GM18951 (cell line): ENCODE measurements around the gene STYK1.
"Not testable (repeated sequence)": the region's sequence is repeated elsewhere in the genome, so short reads cannot be mapped to it uniquely, and the experiment has no call there.

Source experiments
- POLR2A ChIP-seq: IDR thresholded peaks from 4 replicates; pipeline ENCODE4 v1.6.1; 2011; ENCODE audit warnings: mild to moderate bottlenecking; ENCODE audit not compliant: insufficient read length, insufficient read depth; ENCODE audit errors: extremely low read depth
- in situ Hi-C: fragments of 300-500 bp; cut with MboI; formaldehyde crosslinking; loops from one replicate; pipeline ENCODE4 v1.12.0; 2022; ENCODE audit warnings: low sequenced_read_pairs, mixed read lengths, inconsistent platforms; ENCODE audit not compliant: unreplicated experiment

STYK1 gene

DNA sequence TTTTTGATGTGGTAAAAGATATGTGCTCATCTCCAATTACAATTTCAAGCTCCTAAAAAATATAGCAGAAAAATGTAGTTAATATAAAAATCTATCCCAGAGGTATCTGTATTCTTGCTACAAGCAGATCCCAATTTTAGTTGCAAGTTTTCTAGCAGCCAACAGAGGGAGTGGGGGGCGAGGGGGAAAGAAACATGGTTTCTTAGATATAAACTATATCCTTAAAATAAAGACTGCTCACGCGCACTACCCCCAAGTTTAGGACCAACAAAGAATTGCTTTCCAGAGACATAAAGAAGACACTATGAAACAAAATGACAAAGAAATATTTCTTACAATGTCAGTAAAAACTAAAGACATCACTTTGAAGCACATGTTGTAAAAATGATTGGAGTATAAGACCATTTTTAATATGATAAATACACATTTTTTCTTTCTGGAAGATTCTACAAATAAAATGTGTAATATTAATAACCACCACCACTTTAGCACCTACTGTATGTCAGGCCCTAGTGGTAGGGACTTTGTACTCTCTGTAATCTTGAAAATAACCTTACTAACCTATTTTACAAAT lies 65.9 kb downstream of the STYK1 start:
- no peak for TF ChIP-seq POLR2A
- in situ Hi-C loops, result no loop called here

DNA sequence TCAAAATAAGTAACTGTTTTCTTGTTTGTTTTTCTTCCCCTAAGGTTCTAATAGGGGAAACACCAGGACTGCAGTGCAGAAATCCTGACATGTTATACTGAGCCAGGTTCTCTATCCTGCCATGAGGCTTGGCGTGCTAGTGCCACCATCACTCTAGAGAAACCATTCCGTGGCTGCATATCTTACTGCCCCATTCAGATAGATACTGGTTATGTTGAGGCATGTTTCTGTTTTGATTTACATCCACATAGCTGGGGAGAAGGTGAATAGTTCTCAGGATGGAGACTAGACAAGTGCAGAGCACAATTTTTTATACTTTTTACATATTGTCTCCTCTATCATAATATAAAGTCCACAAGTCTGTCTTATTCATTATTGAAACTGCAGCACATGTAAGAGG lies 72.0 kb downstream of the STYK1 start:
- no peak for TF ChIP-seq POLR2A
- in situ Hi-C loops, result no loop called here

DNA sequence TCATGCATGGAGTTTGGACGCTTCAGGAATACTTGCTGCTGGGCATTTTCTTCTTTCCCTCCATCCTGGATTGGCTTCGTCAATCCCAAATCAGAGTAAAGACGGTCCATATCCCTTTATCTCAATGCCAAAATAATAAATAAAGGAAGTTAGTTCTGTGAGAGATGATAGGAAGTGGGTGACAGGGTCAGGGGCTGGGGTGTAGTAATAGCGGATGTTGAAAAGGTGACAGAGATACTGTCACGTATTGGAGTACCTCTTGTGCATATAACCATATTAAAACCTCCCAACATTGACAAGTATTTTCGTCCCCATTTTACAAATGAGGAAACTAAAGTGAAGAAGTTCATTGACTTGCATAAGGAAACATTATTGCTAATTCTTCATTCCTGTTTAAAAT lies 72.9 kb downstream of the STYK1 start:
- in situ Hi-C loops, result no loop called here
- TF ChIP-seq POLR2A, result no peak

DNA sequence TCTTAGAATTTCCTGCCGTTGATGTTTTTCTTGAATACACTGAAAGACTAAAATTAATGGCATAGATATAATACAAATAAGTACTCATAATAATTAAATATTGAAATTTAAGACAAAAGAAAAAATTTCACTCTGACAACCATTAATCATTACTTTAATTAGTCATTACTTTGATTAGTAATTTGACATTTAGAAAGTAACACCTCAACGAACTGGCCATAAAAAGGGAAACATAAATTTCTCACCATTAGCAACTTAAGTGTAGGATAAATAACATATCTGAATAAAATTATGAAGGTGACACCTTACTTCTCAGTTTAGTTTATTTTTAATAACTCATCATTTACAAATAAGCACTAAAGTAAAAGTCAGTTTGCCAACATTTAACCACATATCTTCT lies 78.0 kb downstream of the STYK1 start:
- in situ Hi-C loops, result no loop called here

DNA sequence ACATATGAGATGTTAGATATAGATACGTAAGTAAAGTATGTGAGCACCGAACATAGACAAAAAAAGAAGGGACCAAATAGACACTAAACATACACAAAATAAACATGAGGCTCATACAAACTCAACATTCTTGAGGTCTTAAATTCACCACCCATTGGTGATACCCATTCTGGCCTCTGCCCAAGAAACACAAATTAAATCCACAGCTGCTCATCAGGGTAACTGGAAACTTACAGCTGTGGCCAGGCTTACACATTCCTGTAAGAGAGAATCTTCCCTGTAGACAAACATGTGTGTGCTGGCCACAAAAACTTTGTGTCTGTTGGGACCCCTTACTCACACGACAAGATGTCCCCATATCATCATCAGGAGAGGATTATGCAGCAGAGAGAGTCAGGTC lies 82.9 kb downstream of the STYK1 start:
- in situ Hi-C loops, result no loop called here
- TF ChIP-seq POLR2A, result no peak

More for the DNA sequence above, 78.0 kb downstream of the STYK1 start:
- TF ChIP-seq POLR2A, result no peak

DNA sequence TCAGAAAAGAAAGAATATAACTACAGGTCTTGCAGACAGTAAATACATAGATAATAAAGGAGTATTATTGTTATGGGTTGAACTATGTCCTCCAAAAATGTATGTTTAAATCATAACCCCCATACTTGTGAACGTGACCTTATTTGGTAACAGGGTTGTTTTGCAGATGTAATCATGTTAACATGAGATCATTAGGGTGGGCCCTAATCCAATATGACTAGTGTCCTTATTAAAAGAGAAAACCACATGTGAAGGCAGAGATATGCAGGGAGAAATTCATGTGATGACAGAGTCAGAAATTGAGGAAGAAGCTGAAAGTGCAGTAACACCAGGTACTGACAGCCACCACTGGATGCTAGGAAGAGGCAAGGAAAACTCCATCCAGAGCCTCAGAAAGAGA lies 89.4 kb downstream of the STYK1 start:
- in situ Hi-C loops, result no loop called here
- no peak for TF ChIP-seq POLR2A

DNA sequence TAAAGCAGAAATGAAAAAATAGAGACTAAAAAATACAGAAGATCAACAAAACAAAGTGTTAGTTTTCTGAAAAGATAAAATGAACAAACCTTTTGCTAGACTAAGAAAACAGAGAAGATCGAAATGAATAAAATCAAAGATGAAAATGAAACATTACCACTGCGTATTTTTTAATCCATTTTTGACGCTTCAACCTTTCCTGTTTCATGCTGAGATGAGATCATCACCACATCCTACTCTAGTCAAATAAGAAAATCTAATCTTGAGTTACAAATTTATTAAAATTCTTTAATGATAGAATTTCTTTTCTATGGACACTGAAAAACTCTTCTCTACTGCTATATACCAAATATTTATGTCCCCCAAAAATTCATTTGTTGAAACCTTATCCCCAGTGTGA lies 91.1 kb downstream of the STYK1 start:
- in situ Hi-C loops, result no loop called here
- no peak for TF ChIP-seq POLR2A

DNA sequence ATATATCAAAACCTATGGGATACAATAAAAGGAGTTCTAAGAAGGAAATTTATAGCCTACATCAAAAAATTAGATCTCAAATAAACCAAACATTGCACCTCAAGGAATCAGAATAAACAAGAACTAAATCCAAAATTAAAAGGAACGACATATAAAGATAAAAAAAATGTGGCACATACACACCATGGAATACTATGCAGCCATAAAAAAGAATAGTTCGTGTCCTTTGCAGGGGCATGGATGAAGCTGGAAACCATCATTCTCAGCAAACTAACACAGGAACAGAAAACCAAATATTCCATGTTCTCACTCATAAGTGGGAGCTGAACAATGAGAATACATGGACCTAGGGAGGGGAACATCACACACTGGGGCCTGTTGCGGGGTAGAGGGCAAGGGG lies 91.7 kb downstream of the STYK1 start:
- in situ Hi-C loops, result not testable (repeated sequence)

DNA sequence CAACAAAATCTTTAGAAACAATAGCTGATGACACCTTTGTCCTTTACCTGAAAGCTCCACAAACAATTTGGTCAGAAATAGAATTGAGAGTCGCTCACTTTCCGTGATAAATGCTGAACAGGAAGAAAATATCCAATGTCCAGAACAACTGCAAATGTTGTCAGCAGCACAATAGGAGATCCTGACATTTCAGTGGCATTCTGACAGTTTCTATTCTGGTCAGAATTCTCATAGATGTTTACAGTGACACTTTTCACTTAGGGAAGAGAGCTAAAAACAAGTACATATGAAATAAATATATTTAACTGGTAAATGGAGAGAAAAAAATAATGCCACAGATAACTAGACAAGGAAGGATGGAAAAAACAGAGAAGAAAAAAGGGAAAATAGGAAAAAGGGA lies 99.5 kb downstream of the STYK1 start:
- in situ Hi-C loops, result no loop called here

DNA sequence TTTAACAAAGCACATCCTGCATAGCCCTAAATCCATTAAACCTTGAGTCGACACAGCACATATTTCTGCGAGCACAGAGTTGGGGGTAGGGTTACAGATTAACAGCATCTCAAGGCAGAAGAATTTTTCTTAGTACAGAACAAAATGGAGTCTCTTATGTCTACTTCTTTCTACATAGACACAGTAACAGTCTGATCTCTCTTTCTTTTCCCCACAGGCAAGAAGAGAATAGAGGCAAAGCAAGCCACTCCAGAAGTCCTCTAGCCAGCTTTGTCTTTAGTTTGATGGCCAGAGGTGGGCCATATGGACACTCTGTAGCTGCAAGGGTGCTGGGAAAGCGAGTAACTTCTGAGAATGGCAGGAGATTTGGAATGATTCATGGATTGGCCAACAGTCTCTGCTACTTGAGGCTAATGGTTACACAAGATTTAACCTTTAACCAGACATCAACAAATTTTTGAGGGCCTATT lies 101.8 kb downstream of the STYK1 start:
- in situ Hi-C loops, result not testable (repeated sequence)

More for the DNA sequence above, 99.5 kb downstream of the STYK1 start:
- no peak for TF ChIP-seq POLR2A

DNA sequence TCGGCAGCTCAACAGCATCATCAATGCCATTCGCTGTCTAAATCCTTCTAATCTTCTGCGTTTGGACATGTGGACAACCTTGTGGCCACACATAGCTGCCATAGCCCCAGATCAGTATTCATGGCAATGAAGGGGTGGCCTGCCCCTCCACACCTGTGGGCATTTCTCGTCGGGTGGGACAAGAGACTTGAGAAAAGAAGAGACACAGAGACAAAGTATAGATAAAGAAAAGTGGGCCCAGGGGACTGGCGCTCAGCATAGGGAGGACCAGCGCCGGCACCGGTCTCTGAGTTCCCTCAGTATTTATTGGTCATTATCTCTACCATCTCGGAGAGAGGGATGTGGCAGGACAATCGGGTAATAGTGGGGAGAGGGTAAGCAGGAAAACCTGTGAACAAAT lies 102.7 kb downstream of the STYK1 start:
- in situ Hi-C loops, result no loop called here
- no peak for TF ChIP-seq POLR2A
